Gastroesophageal sphincter (tissue), 4 donors: ENCODE measurements around the gene MGARP. TPM values are rescaled to one million over a fixed set of nuclear protein-coding genes. Genes with fewer than 3 reads are reported as not detected.

Source experiments
- ATAC-seq: fragments of 150-250 bp; one replicate; pipeline ENCODE4 v1.9.1; 2016; ENCODE audit warnings: mild to moderate bottlenecking, moderate library complexity
- H3K27ac ChIP-seq, 4 donors: fragments of 200-600 bp; sonication (generic) in 3 of 4; 1 replicate in 3 of 4; 2 replicates in 1 of 4; pipeline ENCODE4 v1.5.1; 2016 to 2019
- H3K27me3 ChIP-seq: fragments of 200-600 bp; sonication (generic); one replicate; pipeline ENCODE4 v1.5.1; 2019
- H3K36me3 ChIP-seq, 2 donors: fragments of 200-600 bp; sonication (generic); one replicate each; pipeline ENCODE4 v1.5.1; 2019; ENCODE audit warnings: control low read depth in 1 of 2
- H3K4me1 ChIP-seq, 3 donors: fragments of 200-600 bp; sonication (generic); 1 replicate in 2 of 3; 2 replicates in 1 of 3; pipeline ENCODE4 v1.5.1; 2016 to 2019; ENCODE audit warnings: control low read depth in 2 of 3
- H3K4me3 ChIP-seq, 2 donors: fragments of 200-600 bp; sonication (generic); one replicate each; pipeline ENCODE4 v1.5.1; 2019; ENCODE audit warnings: mild to moderate bottlenecking in 1 of 2, moderate library complexity in 1 of 2
- H3K9me3 ChIP-seq, 3 donors: fragments of 200-600 bp; sonication (generic); one replicate each; pipeline ENCODE4 v1.5.1; 2017 to 2019; ENCODE audit warnings: control low read depth in 2 of 3
- EP300 ChIP-seq: sonication (generic); formaldehyde crosslinking; IDR thresholded peaks from one replicate; pipeline ENCODE4 v1.6.1; 2017; ENCODE audit warnings: antibody characterized with exemption, mild to moderate bottlenecking
- POLR2A ChIP-seq, 2 donors: fragments of 450-650 bp; IDR thresholded peaks; one replicate each; pipeline ENCODE4 v1.6.1; 2017; ENCODE audit warnings: antibody characterized with exemption in 2 of 2, mild to moderate bottlenecking in 2 of 2, moderate library complexity in 1 of 2
- POLR2AphosphoS5 ChIP-seq: sonication (generic); formaldehyde crosslinking; IDR thresholded peaks from one replicate; pipeline ENCODE4 v1.6.1; 2017; ENCODE audit warnings: antibody characterized with exemption
- WGBS, 2 donors: methylation state at CpG; one replicate each; pipeline ENCODE4 v1.1.5; 2018; ENCODE audit warnings: low coverage in 1 of 2; 5-methylcytosine and 5-hydroxymethylcytosine counted together
- small RNA-seq, 4 donors: library from RNA; depleted of rRNA; stranded (forward); fragments of <200 nt; gene quantifications; one replicate each; pipeline ENCODE3, GENCODE V24; 2016
- total RNA-seq, 4 donors: library from RNA; depleted of rRNA; stranded (reverse); fragments of >200 nt; gene quantifications; one replicate each; pipeline ENCODE4 v1.1.0, GENCODE V29; 2016
- TF ChIP-seq, protein P1 (sequence below), 4 experiments: fragments of 200-600 bp in 2 of 4; fragments of 450-650 bp in 2 of 4; sonication (generic) in 1 of 4; IDR thresholded peaks; one replicate each; pipeline ENCODE4 v1.5.1; 2017 to 2019; ENCODE audit warnings: antibody characterized with exemption in 4 of 4, mild to moderate bottlenecking in 2 of 4, moderate library complexity in 2 of 4

The MGARP gene
- total RNA-seq, 4 donors from 2014 or later = 0.94 to 6.5 (median 1.7) TPM

- ATAC-seq = no peak
- Histone ChIP-seq H3K36me3 (no peaks in the 10 kb centered on the region), H3K9me3 (no peaks in the 10 kb centered on the region), H3K27me3 (no peaks in the 10 kb centered on the region), H3K4me1 (no peaks in the 10 kb centered on the region), H3K4me3 (no peak overlapping the region), H3K27ac (no peak overlapping the region)
- WGBS, 2 donors = 39 to 68% methylated on average over 2 of the region's 2 CpGs
- TF ChIP-seq POLR2A (IDR thresholded peaks at IDR 0.05) (no peak), POLR2AphosphoS5 (no peak), EP300 (no peak)
- TF ChIP-seq, protein P1, sequence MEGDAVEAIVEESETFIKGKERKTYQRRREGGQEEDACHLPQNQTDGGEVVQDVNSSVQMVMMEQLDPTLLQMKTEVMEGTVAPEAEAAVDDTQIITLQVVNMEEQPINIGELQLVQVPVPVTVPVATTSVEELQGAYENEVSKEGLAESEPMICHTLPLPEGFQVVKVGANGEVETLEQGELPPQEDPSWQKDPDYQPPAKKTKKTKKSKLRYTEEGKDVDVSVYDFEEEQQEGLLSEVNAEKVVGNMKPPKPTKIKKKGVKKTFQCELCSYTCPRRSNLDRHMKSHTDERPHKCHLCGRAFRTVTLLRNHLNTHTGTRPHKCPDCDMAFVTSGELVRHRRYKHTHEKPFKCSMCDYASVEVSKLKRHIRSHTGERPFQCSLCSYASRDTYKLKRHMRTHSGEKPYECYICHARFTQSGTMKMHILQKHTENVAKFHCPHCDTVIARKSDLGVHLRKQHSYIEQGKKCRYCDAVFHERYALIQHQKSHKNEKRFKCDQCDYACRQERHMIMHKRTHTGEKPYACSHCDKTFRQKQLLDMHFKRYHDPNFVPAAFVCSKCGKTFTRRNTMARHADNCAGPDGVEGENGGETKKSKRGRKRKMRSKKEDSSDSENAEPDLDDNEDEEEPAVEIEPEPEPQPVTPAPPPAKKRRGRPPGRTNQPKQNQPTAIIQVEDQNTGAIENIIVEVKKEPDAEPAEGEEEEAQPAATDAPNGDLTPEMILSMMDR (IDR thresholded peaks at IDR 0.05) = no peak
Measured at GRCh38 chr4:139227729-139228404, 52.2 kb downstream of the MGARP start.

GRCh38 chr4:139223682-139224317 is 56.2 kb downstream of the MGARP start:
- Histone ChIP-seq H3K9me3 (no peaks in the 10 kb centered on the region), H3K4me3 (no peak overlapping the region), H3K27me3 (no peaks in the 10 kb centered on the region), H3K27ac (no peak overlapping the region), H3K36me3 (no peaks in the 10 kb centered on the region), H3K4me1 (no peaks in the 10 kb centered on the region)
- no peak for ATAC-seq
- WGBS, 2 donors = 76 to 100% methylated on average over 2 of the region's 2 CpGs
- TF ChIP-seq, protein P1 (IDR thresholded peaks at IDR 0.05) = no peak
- TF ChIP-seq POLR2A (IDR thresholded peaks at IDR 0.05) (no peak), EP300 (no peak), POLR2AphosphoS5 (no peak)

DNA sequence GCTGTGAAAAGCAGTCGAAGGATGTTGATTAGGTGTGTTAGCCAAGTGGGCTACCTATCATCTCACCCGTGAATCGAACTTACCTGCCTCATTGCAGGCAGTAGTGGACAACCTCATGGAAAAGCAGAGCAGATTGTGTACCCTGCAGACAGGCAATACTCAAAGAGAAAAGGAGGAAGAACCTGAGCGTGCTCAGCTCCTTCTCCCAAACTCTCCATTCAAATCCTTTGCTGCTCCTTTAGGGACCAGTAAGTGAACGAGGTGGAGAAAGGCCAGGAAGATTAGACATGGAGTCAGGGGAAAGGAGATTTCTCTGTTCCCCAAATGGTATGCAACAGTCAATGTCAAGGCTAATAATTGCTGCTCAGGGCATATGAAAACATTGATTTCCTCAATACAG is 57.8 kb downstream of the MGARP start:
- WGBS, 2 donors = 80 to 100% methylated on average over 1 to 2 of the region's 5 CpGs
- H3K27me3 ChIP-seq = no peaks in the 10 kb centered on the region
- no peaks in the 10 kb centered on the region for H3K36me3 ChIP-seq
- no peak for TF ChIP-seq EP300
- H3K4me1 ChIP-seq = no peaks in the 10 kb centered on the region
- ATAC-seq = no peak
- H3K9me3 ChIP-seq = no peaks in the 10 kb centered on the region
- H3K4me3 ChIP-seq = no peak overlapping the region
- H3K27ac ChIP-seq = no peak overlapping the region

- no peaks in the 10 kb centered on the region for H3K9me3 ChIP-seq
- no peaks in the 10 kb centered on the region for H3K36me3 ChIP-seq
- 71 to 88% methylated on average over 3 to 5 of the region's 5 CpGs for WGBS, 2 donors
- H3K4me3 ChIP-seq = no peak overlapping the region
- H3K27ac ChIP-seq = no peak overlapping the region
- H3K27me3 ChIP-seq = no peaks in the 10 kb centered on the region
- no peak for ATAC-seq
- H3K4me1 ChIP-seq = no peaks in the 10 kb centered on the region
- TF ChIP-seq POLR2AphosphoS5 = no peak
- no peak for TF ChIP-seq POLR2A (IDR thresholded peaks at IDR 0.05)
- TF ChIP-seq, protein P1 (IDR thresholded peaks at IDR 0.05) = no peak
- TF ChIP-seq EP300 = no peak
Measured at GRCh38 chr4:139221687-139222086, 58.3 kb downstream of the MGARP start.

- Histone ChIP-seq H3K36me3 (no peaks in the 10 kb centered on the region), H3K4me1 (peaks cover 0 to 3% (median 0%) of the 10 kb centered on the region in 3 donors), H3K27me3 (no peaks in the 10 kb centered on the region), H3K4me3 (no peak overlapping the region), H3K27ac (no peak overlapping the region), H3K9me3 (no peaks in the 10 kb centered on the region)
- WGBS, 2 donors = 77 to 86% methylated on average over 2 to 4 of the region's 4 CpGs
- TF ChIP-seq EP300 (no peak), POLR2A (IDR thresholded peaks at IDR 0.05) (no peak), POLR2AphosphoS5 (no peak)
- TF ChIP-seq, protein P1 (IDR thresholded peaks at IDR 0.05) = no peak
- ATAC-seq = no peak
Measured at GRCh38 chr4:139219450-139220055, 60.5 kb downstream of the MGARP start.

Small RNA genes lying within 50 kb of the gene (small RNA-seq; reads per million reads assigned to genes)
- gene RNU6-1074P (0 reads per million in 4 donors), gene RNU6-1214P (0 reads per million in 4 donors), gene RNU6-506P (0 reads per million in 4 donors)

Other genes with a start within 250 kb of the MGARP start
- gene ELF2, start 103.0 kb downstream of the MGARP start, total RNA-seq = 10 to 100 TPM; 51.2 to 73.0 (median 60.0) TPM
- 10 to 100 TPM; 23.9 to 34.1 (median 32.2) TPM for gene NAA15, start 21.3 kb upstream of the MGARP start, total RNA-seq
- 10 to 100 TPM; 31.0 to 61.0 (median 48.4) TPM for gene NDUFC1, start 22.3 kb upstream of the MGARP start, total RNA-seq
- gene RAB33B, start 173.9 kb upstream of the MGARP start, total RNA-seq = 10 to 100 TPM; 13.5 to 16.9 (median 14.2) TPM